Psoas muscle (tissue), 8 donors: ENCODE data around the gene CORO1C. TPM values are rescaled to one million over a fixed set of nuclear protein-coding genes. Genes with fewer than 3 reads are reported as not detected.
A peak's percentile ranks its signal among the peaks of the same experiment; 100 is the strongest.

Experiments
- ATAC-seq, 4 donors: fragments of 200-7000 bp; cut with Tn5 transposase; one replicate each; pipeline ENCODE4 v1.9.1; 2020; ENCODE audit warnings: moderate library complexity in 3 of 4, mild to moderate bottlenecking in 2 of 4
- DNase-seq, 2 donors: peaks; one replicate each; pipeline ENCODE4 v3.0.0-alpha.2; 2020
- H3K27ac ChIP-seq: fragments of 200-600 bp; one replicate; pipeline ENCODE4 v1.8.0; 2022
- H3K27me3 ChIP-seq, 3 donors: fragments of 200-600 bp in 1 of 3; one replicate each; pipeline versions ENCODE4 v1.6.1 to v1.8.0; 2013 to 2022; ENCODE audit warnings: low read length in 2 of 3, mild to moderate bottlenecking in 2 of 3, moderate library complexity in 1 of 3; ENCODE audit not compliant: insufficient read depth in 3 of 3
- H3K36me3 ChIP-seq, 2 donors: fragments of 200-600 bp in 1 of 2; one replicate each; pipeline versions ENCODE4 v1.6.1 to v1.8.0; 2013 to 2022; ENCODE audit warnings: low read depth in 1 of 2, mild to moderate bottlenecking in 1 of 2, moderate library complexity in 1 of 2; ENCODE audit not compliant: insufficient read depth in 1 of 2
- H3K4me1 ChIP-seq: fragments of 200-600 bp; one replicate; pipeline ENCODE4 v1.8.0; 2022
- H3K4me3 ChIP-seq: fragments of 200-600 bp; one replicate; pipeline ENCODE4 v1.8.0; 2022; ENCODE audit warnings: mild to moderate bottlenecking
- H3K9me3 ChIP-seq: fragments of 200-600 bp; one replicate; pipeline ENCODE4 v1.8.0; 2022
- WGBS, 3 donors: extraction: QIAGEN DNeasy Blood & Tissue Kit; methylation state at CpG; one replicate each; pipeline versions ENCODE4 v1.1.6 to v1.1.7; 2013; 5-methylcytosine and 5-hydroxymethylcytosine counted together
- intact Hi-C, 2 donors: fragments of 100-400 bp; cut with DNase I; formaldehyde crosslinking; loops; one replicate each; pipeline versions ENCODE4 v1.11.0 to v1.14.2; 2022
- polyA plus RNA-seq, 3 donors: library from polyadenylated mRNA; stranded (reverse); fragments of 200-250 nt; gene quantifications; one replicate each; pipeline ENCODE4 v1.2.3, GENCODE V29; 2013
- total RNA-seq, 4 donors: library from RNA; stranded (reverse); fragmentation: NEBNext Ultra II Directional in 2 of 4; extraction: Animal tissue kit (Norgen Biotek cat#: 25700) in 2 of 4; gene quantifications; one replicate each; pipeline versions ENCODE4 v1.2.1 to v1.2.4, GENCODE V29; 2021 to 2023
- TF ChIP-seq, protein P1 (sequence below): fragments of 200-600 bp; IDR thresholded peaks from one replicate; pipeline ENCODE4 v1.8.0; 2022; ENCODE audit warnings: antibody characterized with exemption
- donor health status: healthy with polysubstance abuse.
- donor health status: DM: no; HTN: no; CAD: no; lungs with moderate emphysema.
- donor health status: Bipolar disorder and iron deficiency.
- donor health status: healthy.
- donor health status: DM: yes; HTN: yes; CAD: no.
- donor health status: DM: no; HTN: no; CAD: no.
- donor health status: DM: no; HTN: no; CAD: no.
- donor health status: DM: yes; HTN: yes; CAD: no.

CORO1C gene
- total and polyA plus RNA-seq, 7 donors, result 16.9 to 67.1 (median 40.5) TPM

DNA sequence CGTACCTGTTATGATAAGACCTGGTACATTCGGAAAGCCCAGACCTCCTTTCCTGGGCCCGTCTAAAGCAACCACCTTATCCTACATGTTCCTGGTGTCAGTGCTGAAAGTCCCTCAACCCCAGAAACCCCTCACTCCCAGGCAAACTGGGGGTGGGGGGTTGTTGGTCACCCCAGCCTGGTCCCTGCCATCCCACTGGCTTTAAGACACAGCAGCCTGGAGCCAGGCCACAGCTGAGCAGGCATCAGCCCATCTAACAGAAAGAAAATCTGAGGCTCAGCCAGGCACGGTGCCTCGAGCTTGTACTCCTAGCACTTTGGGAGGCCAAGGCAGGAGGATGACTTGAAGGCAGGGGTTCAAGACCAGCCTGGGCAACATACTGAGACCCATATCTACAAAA, 102.2 kb downstream of the CORO1C start:
- Histone ChIP-seq H3K9me3 (no peaks in the 10 kb centered on the region), H3K27ac (no peak overlapping the region), H3K27me3 (no peaks in the 10 kb centered on the region), H3K4me1 (no peaks in the 10 kb centered on the region), H3K4me3 (no peak overlapping the region), H3K36me3 (no peaks in the 10 kb centered on the region)
- TF ChIP-seq, protein P1, sequence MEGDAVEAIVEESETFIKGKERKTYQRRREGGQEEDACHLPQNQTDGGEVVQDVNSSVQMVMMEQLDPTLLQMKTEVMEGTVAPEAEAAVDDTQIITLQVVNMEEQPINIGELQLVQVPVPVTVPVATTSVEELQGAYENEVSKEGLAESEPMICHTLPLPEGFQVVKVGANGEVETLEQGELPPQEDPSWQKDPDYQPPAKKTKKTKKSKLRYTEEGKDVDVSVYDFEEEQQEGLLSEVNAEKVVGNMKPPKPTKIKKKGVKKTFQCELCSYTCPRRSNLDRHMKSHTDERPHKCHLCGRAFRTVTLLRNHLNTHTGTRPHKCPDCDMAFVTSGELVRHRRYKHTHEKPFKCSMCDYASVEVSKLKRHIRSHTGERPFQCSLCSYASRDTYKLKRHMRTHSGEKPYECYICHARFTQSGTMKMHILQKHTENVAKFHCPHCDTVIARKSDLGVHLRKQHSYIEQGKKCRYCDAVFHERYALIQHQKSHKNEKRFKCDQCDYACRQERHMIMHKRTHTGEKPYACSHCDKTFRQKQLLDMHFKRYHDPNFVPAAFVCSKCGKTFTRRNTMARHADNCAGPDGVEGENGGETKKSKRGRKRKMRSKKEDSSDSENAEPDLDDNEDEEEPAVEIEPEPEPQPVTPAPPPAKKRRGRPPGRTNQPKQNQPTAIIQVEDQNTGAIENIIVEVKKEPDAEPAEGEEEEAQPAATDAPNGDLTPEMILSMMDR, result no peak
- DNase-seq (no peak), ATAC-seq (no peak)
- 80 to 93% (median 86%) methylated on average over 5 of the region's 5 CpGs for WGBS, 3 donors
- intact Hi-C loops, result no loop called here

DNA sequence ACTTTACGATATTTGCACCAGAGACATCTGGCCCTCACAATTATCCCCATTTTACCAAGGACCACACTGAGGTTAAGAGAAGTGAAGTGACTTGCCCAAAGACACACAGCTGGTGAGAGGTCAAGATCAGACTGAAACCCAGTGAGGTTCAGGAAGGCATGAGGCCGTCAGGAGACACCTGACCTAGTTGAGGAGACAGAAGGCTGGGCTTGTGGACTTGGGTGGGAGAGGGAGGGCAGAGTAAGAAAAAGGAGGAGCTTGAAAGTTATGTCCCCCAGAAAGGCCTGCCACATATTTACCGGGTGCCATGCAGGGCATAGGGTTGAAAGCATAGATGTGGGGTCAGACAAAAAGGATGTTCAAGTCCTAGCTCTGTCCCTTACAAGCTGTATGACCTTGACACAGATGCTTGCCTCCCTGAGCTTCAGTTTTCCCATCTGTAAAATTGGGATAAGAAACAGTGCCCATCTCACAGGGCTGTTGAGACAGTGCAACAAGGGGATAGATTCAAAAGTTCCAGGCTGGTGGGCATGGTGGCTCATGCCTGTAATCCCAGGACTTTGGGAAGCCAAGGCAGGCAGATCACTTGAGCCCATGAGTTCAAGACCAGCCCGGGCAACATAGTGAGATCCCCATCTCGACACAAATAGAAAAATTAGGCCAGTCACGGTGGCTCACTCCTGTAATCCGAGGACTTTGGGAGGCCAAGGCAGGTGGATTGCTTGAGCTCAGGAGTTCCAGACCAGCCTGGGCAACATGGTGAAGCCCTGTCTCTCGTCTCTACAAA, 104.0 kb downstream of the CORO1C start:
- Histone ChIP-seq H3K9me3 (no peaks in the 10 kb centered on the region), H3K27ac (no peak overlapping the region), H3K27me3 (no peaks in the 10 kb centered on the region), H3K4me1 (no peaks in the 10 kb centered on the region), H3K36me3 (no peaks in the 10 kb centered on the region), H3K4me3 (no peak overlapping the region)
- ATAC-seq, result no peak
- WGBS, 3 donors, result 76 to 84% (median 83%) methylated on average over 8 of the region's 8 CpGs
- DNase-seq, result no peak
- TF ChIP-seq, protein P1, result no peak
- intact Hi-C loops, result no loop called here

DNA sequence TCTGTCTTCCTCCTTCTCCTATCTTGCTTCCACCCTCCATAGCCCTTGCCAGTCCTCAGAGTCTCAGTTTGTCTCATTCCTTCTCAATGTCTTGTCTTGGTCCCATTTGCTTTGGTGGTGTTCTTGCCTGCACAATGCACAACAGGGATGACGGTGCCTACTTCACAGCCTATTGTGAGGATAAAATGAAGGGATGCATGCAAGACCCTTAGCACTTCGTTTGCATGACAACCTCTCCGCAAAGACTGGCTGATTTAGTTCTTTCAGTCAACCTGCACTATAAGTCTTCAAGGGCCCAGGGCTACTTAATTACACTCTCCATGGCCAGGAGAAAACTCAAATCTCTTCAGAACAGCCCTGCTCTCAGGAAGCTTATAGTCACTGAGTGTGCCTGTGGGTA, 106.1 kb downstream of the CORO1C start:
- no peaks in the 10 kb centered on the region for H3K4me1 ChIP-seq
- H3K9me3 ChIP-seq, result no peaks in the 10 kb centered on the region
- DNase-seq, result no peak
- intact Hi-C loops, result no loop called here
- H3K27ac ChIP-seq, result no peak overlapping the region
- ATAC-seq, result no peak
- H3K27me3 ChIP-seq, result peaks cover 0 to 2% (median 0%) of the 10 kb centered on the region in 3 donors
- 73 to 80% (median 80%) methylated on average over 3 of the region's 3 CpGs for WGBS, 3 donors
- TF ChIP-seq, protein P1, result no peak
- H3K4me3 ChIP-seq, result no peak overlapping the region
- no peaks in the 10 kb centered on the region for H3K36me3 ChIP-seq

DNA sequence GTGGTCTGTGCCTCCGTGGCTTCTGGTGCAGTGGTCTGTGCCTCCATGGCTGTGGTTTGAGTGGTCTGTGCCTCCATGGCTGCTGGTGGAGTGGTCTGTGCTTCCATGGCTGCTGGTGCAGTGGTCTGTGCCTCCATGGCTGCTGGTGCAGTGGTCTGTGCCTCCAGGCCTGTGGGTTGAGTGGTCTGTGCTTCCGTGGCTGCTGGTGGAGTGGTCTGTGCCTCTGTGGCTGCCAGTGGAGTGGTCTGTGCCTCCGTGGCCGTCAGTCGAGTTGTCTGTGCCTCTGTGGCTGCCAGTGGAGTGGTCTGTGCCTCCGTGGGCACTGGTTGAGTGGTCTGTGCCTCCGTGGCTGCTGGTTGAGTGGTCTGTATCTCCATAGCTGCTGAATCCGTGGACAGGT, 107.7 kb downstream of the CORO1C start:
- Histone ChIP-seq H3K27ac (no peak overlapping the region), H3K4me1 (no peaks in the 10 kb centered on the region), H3K4me3 (no peak overlapping the region), H3K9me3 (no peaks in the 10 kb centered on the region), H3K36me3 (no peaks in the 10 kb centered on the region), H3K27me3 (peaks cover 0 to 2% (median 0%) of the 10 kb centered on the region in 3 donors)
- peak in 1 of 2 donors; percentile 36 for DNase-seq
- intact Hi-C loops, result no loop called here
- ATAC-seq, result no peak
- TF ChIP-seq, protein P1, result no peak
- WGBS, 3 donors, result 95 to 98% (median 97%) methylated on average over 8 of the region's 8 CpGs
